H1 (cell line): ENCODE data around the gene TEAD1. TPM values are rescaled to one million over a fixed set of nuclear protein-coding genes. Genes with fewer than 3 reads are reported as not detected.

Experiments used
- BCL11A ChIP-seq, 2 experiments: IDR thresholded peaks; one replicate each; pipeline ENCODE4 v1.6.1; 2011; ENCODE audit warnings: low read depth in 2 of 2, low read length in 2 of 2, mild to moderate bottlenecking in 2 of 2
- CEBPB ChIP-seq: IDR thresholded peaks from 2 replicates; pipeline ENCODE4 v1.6.1; 2012; ENCODE audit warnings: low read depth, low read length
- CHD2 ChIP-seq: IDR thresholded peaks from 2 replicates; pipeline ENCODE4 v1.6.1; 2012; ENCODE audit warnings: low read length, improper control_type of control experiment
- CTBP2 ChIP-seq: IDR thresholded peaks from 2 replicates; pipeline ENCODE4 v1.7.0; 2011; ENCODE audit warnings: borderline replicate concordance, mild to moderate bottlenecking, moderate library complexity, mixed read lengths, low read length; ENCODE audit not compliant: insufficient read depth, insufficient read length
- FOSL1 ChIP-seq: IDR thresholded peaks from 2 replicates; pipeline ENCODE4 v1.6.1; 2011; ENCODE audit warnings: mild to moderate bottlenecking, low read depth, low read length, moderate library complexity; ENCODE audit not compliant: insufficient read depth
- GTF2F1 ChIP-seq: IDR thresholded peaks from 2 replicates; pipeline ENCODE4 v1.6.1; 2012; ENCODE audit warnings: low read depth, low read length, improper control_type of control experiment, borderline replicate concordance
- RBBP5 ChIP-seq: IDR thresholded peaks from 2 replicates; pipeline ENCODE4 v1.7.1; 2012; ENCODE audit warnings: low read depth, mild to moderate bottlenecking, inconsistent platforms, low read length, moderate library complexity, borderline replicate concordance
- RFX5 ChIP-seq: IDR thresholded peaks from 2 replicates; pipeline ENCODE4 v1.6.1; 2011; ENCODE audit warnings: low read depth, low read length, improper control_type of control experiment, borderline replicate concordance
- SAP30 ChIP-seq: fragments of 300-600 bp; sonication (generic); IDR thresholded peaks from 2 replicates; pipeline ENCODE4 v1.7.1; 2012; ENCODE audit warnings: low read length, moderate library complexity, mild to moderate bottlenecking, inconsistent platforms; ENCODE audit not compliant: insufficient read depth, insufficient replicate concordance
- SRF ChIP-seq: IDR thresholded peaks from 2 replicates; pipeline ENCODE4 v1.6.1; 2011; ENCODE audit warnings: mild to moderate bottlenecking, low read depth, low read length, moderate library complexity
- TAF1 ChIP-seq: IDR thresholded peaks from 2 replicates; pipeline ENCODE4 v1.6.1; 2011; ENCODE audit warnings: mild to moderate bottlenecking, low read depth, low read length
- YY1 ChIP-seq: IDR thresholded peaks from 2 replicates; pipeline ENCODE4 v1.6.1; 2011; ENCODE audit warnings: low read depth, mild to moderate bottlenecking, low read length
- polyA plus RNA-seq, 7 experiments: library from polyadenylated mRNA; depleted of rRNA in 3 of 7; stranded (reverse) in 5 of 7; unstranded in 2 of 7; fragments of >200 nt in 5 of 7; fragments of 200-250 nt in 2 of 7; gene quantifications; 1 replicate in 5 of 7; 2 replicates in 1 of 7; 4 replicates in 1 of 7; pipeline versions ENCODE4 v1.2.1 to v1.2.3, GENCODE V29; 2011 to 2013; ENCODE audit warnings: missing spikeins in 2 of 7, mixed read lengths in 2 of 7
- total RNA-seq: library from RNA; stranded (reverse); fragmentation: NEBNext Ultra II Directional; extraction: Animal tissue kit (Norgen Biotek cat#: 25700); gene quantifications from 2 replicates; pipeline ENCODE4 v1.2.1, GENCODE V29; 2021
- TF ChIP-seq, protein P1 (sequence below): fragments of 300-600 bp; sonication (generic); IDR thresholded peaks from 2 replicates; pipeline ENCODE4 v1.7.1; 2012; ENCODE audit warnings: low read length, moderate library complexity, mild to moderate bottlenecking, inconsistent platforms; ENCODE audit not compliant: insufficient replicate concordance

Gene TEAD1
- total and polyA plus RNA-seq, 2 of the 8 experiments (the other 6 are each of a cell fraction or from before 2014, with no cell fraction given): 15.6 to 67.4 TPM

DNA sequence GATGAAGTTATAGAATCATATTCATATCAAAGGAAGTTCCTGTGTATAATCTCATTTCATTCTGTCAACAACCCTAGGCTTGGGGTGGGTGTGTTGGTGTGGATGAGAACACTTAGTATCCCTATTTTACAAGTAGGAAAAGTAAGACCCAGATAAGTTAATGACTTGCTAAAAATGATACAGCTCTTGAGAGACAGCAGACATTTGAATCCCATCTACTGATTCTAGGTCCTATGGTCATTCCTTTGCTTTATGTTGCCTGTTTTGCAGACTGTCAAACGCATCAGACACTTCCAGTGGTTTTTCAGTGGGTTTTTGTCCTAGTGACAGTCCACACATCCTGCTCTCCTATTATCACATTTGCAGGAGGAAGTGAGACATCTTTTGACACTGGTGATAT is 153.1 kb downstream of the TEAD1 start (continued):
- TF ChIP-seq, protein P1, sequence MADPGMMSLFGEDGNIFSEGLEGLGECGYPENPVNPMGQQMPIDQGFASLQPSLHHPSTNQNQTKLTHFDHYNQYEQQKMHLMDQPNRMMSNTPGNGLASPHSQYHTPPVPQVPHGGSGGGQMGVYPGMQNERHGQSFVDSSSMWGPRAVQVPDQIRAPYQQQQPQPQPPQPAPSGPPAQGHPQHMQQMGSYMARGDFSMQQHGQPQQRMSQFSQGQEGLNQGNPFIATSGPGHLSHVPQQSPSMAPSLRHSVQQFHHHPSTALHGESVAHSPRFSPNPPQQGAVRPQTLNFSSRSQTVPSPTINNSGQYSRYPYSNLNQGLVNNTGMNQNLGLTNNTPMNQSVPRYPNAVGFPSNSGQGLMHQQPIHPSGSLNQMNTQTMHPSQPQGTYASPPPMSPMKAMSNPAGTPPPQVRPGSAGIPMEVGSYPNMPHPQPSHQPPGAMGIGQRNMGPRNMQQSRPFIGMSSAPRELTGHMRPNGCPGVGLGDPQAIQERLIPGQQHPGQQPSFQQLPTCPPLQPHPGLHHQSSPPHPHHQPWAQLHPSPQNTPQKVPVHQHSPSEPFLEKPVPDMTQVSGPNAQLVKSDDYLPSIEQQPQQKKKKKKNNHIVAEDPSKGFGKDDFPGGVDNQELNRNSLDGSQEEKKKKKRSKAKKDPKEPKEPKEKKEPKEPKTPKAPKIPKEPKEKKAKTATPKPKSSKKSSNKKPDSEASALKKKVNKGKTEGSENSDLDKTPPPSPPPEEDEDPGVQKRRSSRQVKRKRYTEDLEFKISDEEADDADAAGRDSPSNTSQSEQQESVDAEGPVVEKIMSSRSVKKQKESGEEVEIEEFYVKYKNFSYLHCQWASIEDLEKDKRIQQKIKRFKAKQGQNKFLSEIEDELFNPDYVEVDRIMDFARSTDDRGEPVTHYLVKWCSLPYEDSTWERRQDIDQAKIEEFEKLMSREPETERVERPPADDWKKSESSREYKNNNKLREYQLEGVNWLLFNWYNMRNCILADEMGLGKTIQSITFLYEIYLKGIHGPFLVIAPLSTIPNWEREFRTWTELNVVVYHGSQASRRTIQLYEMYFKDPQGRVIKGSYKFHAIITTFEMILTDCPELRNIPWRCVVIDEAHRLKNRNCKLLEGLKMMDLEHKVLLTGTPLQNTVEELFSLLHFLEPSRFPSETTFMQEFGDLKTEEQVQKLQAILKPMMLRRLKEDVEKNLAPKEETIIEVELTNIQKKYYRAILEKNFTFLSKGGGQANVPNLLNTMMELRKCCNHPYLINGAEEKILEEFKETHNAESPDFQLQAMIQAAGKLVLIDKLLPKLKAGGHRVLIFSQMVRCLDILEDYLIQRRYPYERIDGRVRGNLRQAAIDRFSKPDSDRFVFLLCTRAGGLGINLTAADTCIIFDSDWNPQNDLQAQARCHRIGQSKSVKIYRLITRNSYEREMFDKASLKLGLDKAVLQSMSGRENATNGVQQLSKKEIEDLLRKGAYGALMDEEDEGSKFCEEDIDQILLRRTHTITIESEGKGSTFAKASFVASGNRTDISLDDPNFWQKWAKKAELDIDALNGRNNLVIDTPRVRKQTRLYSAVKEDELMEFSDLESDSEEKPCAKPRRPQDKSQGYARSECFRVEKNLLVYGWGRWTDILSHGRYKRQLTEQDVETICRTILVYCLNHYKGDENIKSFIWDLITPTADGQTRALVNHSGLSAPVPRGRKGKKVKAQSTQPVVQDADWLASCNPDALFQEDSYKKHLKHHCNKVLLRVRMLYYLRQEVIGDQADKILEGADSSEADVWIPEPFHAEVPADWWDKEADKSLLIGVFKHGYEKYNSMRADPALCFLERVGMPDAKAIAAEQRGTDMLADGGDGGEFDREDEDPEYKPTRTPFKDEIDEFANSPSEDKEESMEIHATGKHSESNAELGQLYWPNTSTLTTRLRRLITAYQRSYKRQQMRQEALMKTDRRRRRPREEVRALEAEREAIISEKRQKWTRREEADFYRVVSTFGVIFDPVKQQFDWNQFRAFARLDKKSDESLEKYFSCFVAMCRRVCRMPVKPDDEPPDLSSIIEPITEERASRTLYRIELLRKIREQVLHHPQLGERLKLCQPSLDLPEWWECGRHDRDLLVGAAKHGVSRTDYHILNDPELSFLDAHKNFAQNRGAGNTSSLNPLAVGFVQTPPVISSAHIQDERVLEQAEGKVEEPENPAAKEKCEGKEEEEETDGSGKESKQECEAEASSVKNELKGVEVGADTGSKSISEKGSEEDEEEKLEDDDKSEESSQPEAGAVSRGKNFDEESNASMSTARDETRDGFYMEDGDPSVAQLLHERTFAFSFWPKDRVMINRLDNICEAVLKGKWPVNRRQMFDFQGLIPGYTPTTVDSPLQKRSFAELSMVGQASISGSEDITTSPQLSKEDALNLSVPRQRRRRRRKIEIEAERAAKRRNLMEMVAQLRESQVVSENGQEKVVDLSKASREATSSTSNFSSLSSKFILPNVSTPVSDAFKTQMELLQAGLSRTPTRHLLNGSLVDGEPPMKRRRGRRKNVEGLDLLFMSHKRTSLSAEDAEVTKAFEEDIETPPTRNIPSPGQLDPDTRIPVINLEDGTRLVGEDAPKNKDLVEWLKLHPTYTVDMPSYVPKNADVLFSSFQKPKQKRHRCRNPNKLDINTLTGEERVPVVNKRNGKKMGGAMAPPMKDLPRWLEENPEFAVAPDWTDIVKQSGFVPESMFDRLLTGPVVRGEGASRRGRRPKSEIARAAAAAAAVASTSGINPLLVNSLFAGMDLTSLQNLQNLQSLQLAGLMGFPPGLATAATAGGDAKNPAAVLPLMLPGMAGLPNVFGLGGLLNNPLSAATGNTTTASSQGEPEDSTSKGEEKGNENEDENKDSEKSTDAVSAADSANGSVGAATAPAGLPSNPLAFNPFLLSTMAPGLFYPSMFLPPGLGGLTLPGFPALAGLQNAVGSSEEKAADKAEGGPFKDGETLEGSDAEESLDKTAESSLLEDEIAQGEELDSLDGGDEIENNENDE: no peak
- TF ChIP-seq SRF (no peak), YY1 (no peak), FOSL1 (no peak), TAF1 (no peak), RFX5 (no peak), CEBPB (no peak), GTF2F1 (no peak), CHD2 (no peak), RBBP5 (no peak), CTBP2 (no peak), SAP30 (no peak), BCL11A (IDR thresholded peaks at IDR 0.05; ENCODE audit: low read depth in 2 of 2, low read length in 2 of 2) (no peak)
